A549 (cell line): ENCODE results near the gene SYNE2. TPM values are rescaled to one million over a fixed set of nuclear protein-coding genes. Genes with fewer than 3 reads are reported as not detected.

Experiments used
- ATAC-seq, 2 experiments: fragments of 200-7000 bp in 1 of 2; fragments of >200 bp in 1 of 2; cut with Nextera tagmentation in 1 of 2; cut with Tn5 transposase in 1 of 2; 3 replicates each; pipeline versions ENCODE4 v1.8.0 to v1.9.1; 2018 to 2020; ENCODE audit warnings: mild to moderate bottlenecking in 1 of 2, moderate library complexity in 1 of 2
- CTCF ChIA-PET: fragments of 300-600 bp; sonication (Branson Sonifier 250); formaldehyde crosslinking; extraction: SDS; loops from one replicate; lab custom pipeline; 2021; ENCODE audit warnings: antibody characterized with exemption, inconsistent platforms; lab: Yijun Ruan, JAX
- POLR2A ChIA-PET: fragments of 350-600 bp; formaldehyde crosslinking; extraction: SDS; loops from one replicate; lab custom pipeline; 2021; ENCODE audit warnings: antibody characterized with exemption, inconsistent platforms; lab: Yijun Ruan, JAX
- DNase-seq, 2 experiments: peaks; one replicate each; pipeline versions ENCODE4 v3.0.0 to v3.0.0-alpha.2; 2011 to 2016; ENCODE audit warnings: low read depth in 1 of 2, low spot score in 1 of 2
- FAIRE-seq: peaks from 2 replicates; lab custom pipeline; 2011; peaks lifted over from hg19 to GRCh38; lab: Jason Lieb, UNC
- H3K27ac ChIP-seq, 2 experiments: fragments of >200 bp; sonication (Bioruptor Twin); formaldehyde crosslinking; 3 replicates each; pipeline ENCODE4 v1.5.1; 2016 to 2017
- H3K4me1 ChIP-seq: fragments of >200 bp; sonication (Bioruptor Twin); formaldehyde crosslinking; 3 replicates; pipeline ENCODE4 v1.6.1; 2016
- H3K4me2 ChIP-seq: fragments of >200 bp; sonication (Bioruptor Twin); formaldehyde crosslinking; 3 replicates; pipeline ENCODE4 v1.6.1; 2016
- H3K4me3 ChIP-seq: fragments of >200 bp; sonication (Bioruptor Twin); formaldehyde crosslinking; 3 replicates; pipeline ENCODE4 v1.5.1; 2016
- H3K9me3 ChIP-seq: fragments of >200 bp; sonication (Bioruptor Twin); formaldehyde crosslinking; 3 replicates; pipeline ENCODE4 v1.6.1; 2016
- CBX8 ChIP-seq: fragments of 200-600 bp; sonication (generic); IDR thresholded peaks from 2 replicates; pipeline ENCODE4 v1.6.1; 2016
- EHMT2 ChIP-seq: fragments of 200-600 bp; sonication (generic); IDR thresholded peaks from 2 replicates; pipeline ENCODE4 v1.6.1; 2016; ENCODE audit warnings: antibody characterized with exemption, low read depth, mild to moderate bottlenecking, moderate library complexity
- EP300 ChIP-seq, 2 experiments: fragments of >200 bp; sonication (Bioruptor Twin); formaldehyde crosslinking; IDR thresholded peaks; 2 replicates in 1 of 2; 3 replicates in 1 of 2; pipeline ENCODE4 v1.6.1; 2016 to 2017
- ESRRA ChIP-seq: fragments of 150-350 bp; IDR thresholded peaks from 2 replicates; pipeline ENCODE4 v1.6.1; 2014; ENCODE audit warnings: mild to moderate bottlenecking, low read length, borderline replicate concordance
- FOSB ChIP-seq: fragments of 250-450 bp; sonication (Bioruptor Pico); IDR thresholded peaks from 2 replicates; pipeline ENCODE4 v1.5.0; 2020; ENCODE audit warnings: mild to moderate bottlenecking, moderate library complexity
- FOXS1 ChIP-seq: fragments of 250-450 bp; sonication (Bioruptor Pico); IDR thresholded peaks from 2 replicates; pipeline ENCODE4 v1.5.0; 2020; ENCODE audit warnings: mild to moderate bottlenecking, moderate library complexity
- HDAC2 ChIP-seq: fragments of 200-600 bp; sonication (generic); IDR thresholded peaks from 2 replicates; pipeline ENCODE4 v1.6.1; 2016
- HOXA7 ChIP-seq: fragments of 250-450 bp; sonication (Bioruptor Pico); IDR thresholded peaks from 2 replicates; pipeline ENCODE4 v1.5.0; 2020; ENCODE audit warnings: mild to moderate bottlenecking, moderate library complexity
- HOXB5 ChIP-seq: fragments of 250-450 bp; sonication (Bioruptor Pico); IDR thresholded peaks from 2 replicates; pipeline ENCODE4 v1.5.0; 2020; ENCODE audit warnings: mild to moderate bottlenecking, moderate library complexity
- KDM1A ChIP-seq: fragments of 200-600 bp; sonication (generic); IDR thresholded peaks from 2 replicates; pipeline ENCODE4 v1.6.1; 2016; ENCODE audit warnings: low read depth, mild to moderate bottlenecking
- KDM5A ChIP-seq: fragments of 200-600 bp; sonication (generic); IDR thresholded peaks from 2 replicates; pipeline ENCODE4 v1.6.1; 2016; ENCODE audit warnings: antibody characterized with exemption, mild to moderate bottlenecking
- NFE2L2 ChIP-seq: fragments of 150-350 bp; conservative IDR thresholded peaks from 2 replicates; pipeline ENCODE4 v1.6.1; 2014; ENCODE audit warnings: low read length
- PBX3 ChIP-seq: IDR thresholded peaks from 2 replicates; pipeline ENCODE4 v1.6.1; 2012
- PHF8 ChIP-seq: fragments of 200-600 bp; sonication (generic); IDR thresholded peaks from 2 replicates; pipeline ENCODE4 v1.6.1; 2016; ENCODE audit warnings: low read depth, mild to moderate bottlenecking, antibody characterized with exemption, moderate library complexity, borderline replicate concordance
- POLR2A ChIP-seq: IDR thresholded peaks from 2 replicates; pipeline ENCODE4 v1.6.1; 2012; ENCODE audit warnings: mild to moderate bottlenecking, low read length
- REST ChIP-seq: fragments of 200-600 bp; sonication (generic); IDR thresholded peaks from 2 replicates; pipeline ENCODE4 v1.6.1; 2016; ENCODE audit warnings: antibody characterized with exemption, mild to moderate bottlenecking, moderate library complexity
- RFX5 ChIP-seq: fragments of 450-650 bp; IDR thresholded peaks from 2 replicates; pipeline ENCODE4 v1.7.1; 2014; ENCODE audit warnings: antibody characterized with exemption, mild to moderate bottlenecking, moderate library complexity
- RNF2 ChIP-seq: fragments of 200-600 bp; sonication (generic); IDR thresholded peaks from 2 replicates; pipeline ENCODE4 v1.6.1; 2016; ENCODE audit warnings: low read depth, mild to moderate bottlenecking, antibody characterized with exemption, moderate library complexity, borderline replicate concordance
- SREBF2 ChIP-seq: fragments of 450-650 bp; IDR thresholded peaks from 2 replicates; pipeline ENCODE4 v1.6.1; 2014; ENCODE audit warnings: mild to moderate bottlenecking, moderate library complexity
- TP53 ChIP-seq: fragments of 250-450 bp; sonication (Bioruptor Pico); IDR thresholded peaks from 2 replicates; pipeline ENCODE4 v1.5.0; 2021; ENCODE audit warnings: mild to moderate bottlenecking, moderate library complexity
- ZNF302 ChIP-seq: fragments of 250-450 bp; sonication (Bioruptor Pico); IDR thresholded peaks from 2 replicates; pipeline ENCODE4 v1.9.0; 2021; ENCODE audit warnings: inconsistent platforms, mild to moderate bottlenecking, moderate library complexity
- ZSCAN20 ChIP-seq: fragments of 250-450 bp; sonication (Bioruptor Pico); IDR thresholded peaks from 2 replicates; pipeline ENCODE4 v1.8.0; 2022; ENCODE audit warnings: mild to moderate bottlenecking, moderate library complexity
- whole genome bisulfite sequencing: methylation state at CpG from one replicate; pipeline ENCODE4 v1.1.6; 2017; ENCODE audit errors: missing lambda C conversion rate; 5-methylcytosine and 5-hydroxymethylcytosine counted together
- polyA plus RNA-seq, 4 experiments: library from polyadenylated mRNA; depleted of rRNA in 3 of 4; stranded (reverse); fragments of >200 nt; fragmentation: RNase III in 1 of 4; extraction: RNeasy Plus Mini Kit Qiagen cat#74134 plus additional on column Dnase treatment in 1 of 4; gene quantifications; 2 replicates in 3 of 4; 3 replicates in 1 of 4; pipeline ENCODE4 v1.2.3, GENCODE V29; 2011 to 2017
- TF ChIP-seq, protein P1 (sequence below): fragments of >200 bp; sonication (Bioruptor Twin); formaldehyde crosslinking; IDR thresholded peaks from 3 replicates; pipeline ENCODE4 v1.5.1; 2016
- TF ChIP-seq, protein P2 (sequence below): fragments of 150-350 bp; IDR thresholded peaks from 2 replicates; pipeline ENCODE4 v1.6.1; 2014; ENCODE audit warnings: low read depth, mild to moderate bottlenecking, low read length
- TF ChIP-seq, protein P3 (sequence below): fragments of 250-450 bp; sonication (Bioruptor Pico); IDR thresholded peaks from 2 replicates; pipeline ENCODE4 v1.5.0; 2021; ENCODE audit warnings: mild to moderate bottlenecking, moderate library complexity, borderline replicate concordance

SYNE2 gene
- polyA plus RNA-seq, 2 of the 4 experiments (the other 2 are of a cell fraction) = 3.4 to 11.3 TPM

DNA sequence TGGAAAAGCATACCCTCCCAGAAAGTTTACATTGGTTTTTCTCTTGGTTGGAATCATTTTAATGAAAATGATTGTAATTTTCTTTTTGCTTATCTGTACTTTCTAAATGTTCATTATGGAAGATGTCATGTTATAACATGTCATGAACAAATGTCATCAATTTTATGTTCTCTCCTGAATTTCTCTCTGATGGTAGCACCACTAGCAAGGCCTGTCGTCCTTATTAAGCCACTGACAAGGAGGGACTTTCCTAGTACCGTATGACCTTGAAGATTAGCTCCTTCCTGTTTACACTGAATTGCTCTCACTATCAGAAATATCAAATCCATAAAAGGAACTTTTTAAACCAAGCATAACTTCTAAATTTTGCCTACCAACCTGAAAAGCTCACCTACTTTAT lies 342.4 kb downstream of the SYNE2 start (continued):
- TF ChIP-seq, protein P1, sequence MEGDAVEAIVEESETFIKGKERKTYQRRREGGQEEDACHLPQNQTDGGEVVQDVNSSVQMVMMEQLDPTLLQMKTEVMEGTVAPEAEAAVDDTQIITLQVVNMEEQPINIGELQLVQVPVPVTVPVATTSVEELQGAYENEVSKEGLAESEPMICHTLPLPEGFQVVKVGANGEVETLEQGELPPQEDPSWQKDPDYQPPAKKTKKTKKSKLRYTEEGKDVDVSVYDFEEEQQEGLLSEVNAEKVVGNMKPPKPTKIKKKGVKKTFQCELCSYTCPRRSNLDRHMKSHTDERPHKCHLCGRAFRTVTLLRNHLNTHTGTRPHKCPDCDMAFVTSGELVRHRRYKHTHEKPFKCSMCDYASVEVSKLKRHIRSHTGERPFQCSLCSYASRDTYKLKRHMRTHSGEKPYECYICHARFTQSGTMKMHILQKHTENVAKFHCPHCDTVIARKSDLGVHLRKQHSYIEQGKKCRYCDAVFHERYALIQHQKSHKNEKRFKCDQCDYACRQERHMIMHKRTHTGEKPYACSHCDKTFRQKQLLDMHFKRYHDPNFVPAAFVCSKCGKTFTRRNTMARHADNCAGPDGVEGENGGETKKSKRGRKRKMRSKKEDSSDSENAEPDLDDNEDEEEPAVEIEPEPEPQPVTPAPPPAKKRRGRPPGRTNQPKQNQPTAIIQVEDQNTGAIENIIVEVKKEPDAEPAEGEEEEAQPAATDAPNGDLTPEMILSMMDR = no peak

- 82% methylated on average over 5 of the region's 5 CpGs for WGBS
- H3K4me1 ChIP-seq = peaks cover 24% of the 10 kb centered on the region
- no peaks in the 10 kb centered on the region for H3K9me3 ChIP-seq
- H3K4me3 ChIP-seq = no peak overlapping the region
- POLR2A ChIA-PET = no interaction called here
- ATAC-seq (no peak), DNase-seq (no peak), FAIRE-seq (no peak)
- H3K4me2 ChIP-seq = no peak overlapping the region
- CTCF ChIA-PET = interaction anchor here (1.0 to 1.3 kb wide), 3 partner anchors 10 to 108 kb away, joined by 3 to 4 read pairs (median 3); no protein-coding TSS in a partner anchor
- H3K27ac ChIP-seq = no peak overlapping the region
- TF ChIP-seq FOSB (CRISPR knock-in tag) (no peak), ZNF302 (no peak), PBX3 (no peak), EHMT2 (no peak), REST (no peak), HOXA7 (no peak), RNF2 (no peak), EP300 (IDR thresholded peaks at IDR 0.05) (no peak), HOXB5 (CRISPR knock-in tag) (no peak), ESRRA (no peak), POLR2A (no peak), TP53 (CRISPR knock-in tag) (no peak)
- TF ChIP-seq, all 56 proteins: peak for 0
These were observed 343.3 kb downstream of the SYNE2 start for GRCh38 chr14:64196056-64196455.

GRCh38 chr14:64196814-64197411 lies 344.1 kb downstream of the SYNE2 start:
- WGBS = 84% methylated on average over 20 of the region's 20 CpGs
- DNase-seq (no peak), ATAC-seq (no peak), FAIRE-seq (no peak)
- Histone ChIP-seq H3K4me1 (peaks cover 20% of the 10 kb centered on the region), H3K4me2 (no peak overlapping the region), H3K4me3 (no peak overlapping the region), H3K27ac (no peak overlapping the region), H3K9me3 (no peaks in the 10 kb centered on the region)
- ChIA-PET POLR2A (no interaction called here), CTCF (interaction anchor here (1.0 kb wide), 1 partner anchor 74 kb away, joined by 3 read pairs; no protein-coding TSS in a partner anchor)
- no peak for TF ChIP-seq SREBF2
- TF ChIP-seq KDM1A = no peak
- no peak for TF ChIP-seq NFE2L2
- TF ChIP-seq ZSCAN20 (CRISPR knock-in tag) = no peak
- TF ChIP-seq PHF8 = no peak
- TF ChIP-seq, protein P2, sequence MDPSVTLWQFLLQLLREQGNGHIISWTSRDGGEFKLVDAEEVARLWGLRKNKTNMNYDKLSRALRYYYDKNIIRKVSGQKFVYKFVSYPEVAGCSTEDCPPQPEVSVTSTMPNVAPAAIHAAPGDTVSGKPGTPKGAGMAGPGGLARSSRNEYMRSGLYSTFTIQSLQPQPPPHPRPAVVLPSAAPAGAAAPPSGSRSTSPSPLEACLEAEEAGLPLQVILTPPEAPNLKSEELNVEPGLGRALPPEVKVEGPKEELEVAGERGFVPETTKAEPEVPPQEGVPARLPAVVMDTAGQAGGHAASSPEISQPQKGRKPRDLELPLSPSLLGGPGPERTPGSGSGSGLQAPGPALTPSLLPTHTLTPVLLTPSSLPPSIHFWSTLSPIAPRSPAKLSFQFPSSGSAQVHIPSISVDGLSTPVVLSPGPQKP = no peak
- TF ChIP-seq HOXA7 = no peak
- TF ChIP-seq RNF2 = no peak
- no peak for TF ChIP-seq PBX3
- no peak for TF ChIP-seq HDAC2
- no peak for TF ChIP-seq FOXS1 (CRISPR knock-in tag)
- TF ChIP-seq EHMT2 = no peak
- TF ChIP-seq, protein P3, sequence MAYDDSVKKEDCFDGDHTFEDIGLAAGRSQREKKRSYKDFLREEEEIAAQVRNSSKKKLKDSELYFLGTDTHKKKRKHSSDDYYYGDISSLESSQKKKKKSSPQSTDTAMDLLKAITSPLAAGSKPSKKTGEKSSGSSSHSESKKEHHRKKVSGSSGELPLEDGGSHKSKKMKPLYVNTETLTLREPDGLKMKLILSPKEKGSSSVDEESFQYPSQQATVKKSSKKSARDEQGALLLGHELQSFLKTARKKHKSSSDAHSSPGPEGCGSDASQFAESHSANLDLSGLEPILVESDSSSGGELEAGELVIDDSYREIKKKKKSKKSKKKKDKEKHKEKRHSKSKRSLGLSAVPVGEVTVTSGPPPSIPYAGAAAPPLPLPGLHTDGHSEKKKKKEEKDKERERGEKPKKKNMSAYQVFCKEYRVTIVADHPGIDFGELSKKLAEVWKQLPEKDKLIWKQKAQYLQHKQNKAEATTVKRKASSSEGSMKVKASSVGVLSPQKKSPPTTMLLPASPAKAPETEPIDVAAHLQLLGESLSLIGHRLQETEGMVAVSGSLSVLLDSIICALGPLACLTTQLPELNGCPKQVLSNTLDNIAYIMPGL (CRISPR knock-in tag) = no peak
- TF ChIP-seq KDM5A = no peak
- no peak for TF ChIP-seq RFX5
- TF ChIP-seq CBX8 = no peak
